ENCODE measurements around the gene RETREG1. TPM values are rescaled to one million over a fixed set of nuclear protein-coding genes. Genes with fewer than 3 reads are reported as not detected.

RETREG1 gene
- total and polyA plus RNA-seq, 2 experiments from 2014 or later, result 2.3 to 3.6 TPM

DNA sequence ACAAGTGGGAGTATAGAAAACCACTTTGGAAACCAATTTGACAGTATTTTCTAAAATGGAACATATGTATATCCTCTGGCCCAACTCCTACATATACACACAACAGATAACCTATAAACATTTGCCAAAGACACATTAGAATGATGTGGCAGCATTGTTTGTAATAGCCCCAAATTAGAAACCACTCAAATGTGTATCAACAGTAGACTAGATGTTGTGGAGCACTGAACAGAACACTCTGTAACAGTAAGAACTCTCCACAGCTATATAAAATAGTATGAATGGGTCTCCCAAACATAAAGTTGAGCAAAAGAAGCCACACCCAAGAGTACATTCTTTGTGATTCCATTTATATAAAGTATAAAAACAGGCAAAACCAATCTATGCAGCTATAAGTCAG is 157.3 kb downstream of the RETREG1 start:
- Histone ChIP-seq H3K27me3 (ENCODE audit: insufficient read depth) (no peaks in the 10 kb centered on the region), H3K79me2 (replicated peaks; ENCODE audit: insufficient read depth) (peaks cover 44% of the 10 kb centered on the region), H3K4me3 (no peak overlapping the region), H3K27ac (ENCODE audit: low read depth) (no peak overlapping the region), H2AFZ (no peak overlapping the region), H3K4me1 (ENCODE audit: insufficient read depth) (peaks cover 9% of the 10 kb centered on the region), H3K36me3 (ENCODE audit: insufficient read depth) (peaks cover 23% of the 10 kb centered on the region), H3F3A (replicated peaks; ENCODE audit: low read depth) (no peaks in the 10 kb centered on the region), H4K20me1 (replicated peaks; ENCODE audit: insufficient read depth) (peaks cover 8% of the 10 kb centered on the region), H3K9me2 (ENCODE audit: insufficient read depth) (no peaks in the 10 kb centered on the region), H3K4me2 (no peak overlapping the region)
- Mint-ChIP-seq H3K27me3 (ENCODE audit: insufficient read depth, low read depth, poor library complexity) (no peaks in the 10 kb centered on the region), H3K27ac (no peak overlapping the region), H3K9me3 (no peaks in the 10 kb centered on the region), H3K4me1 (peaks cover 14% of the 10 kb centered on the region; the same call in 2 of the 3 replicates), H3K36me3 (ENCODE audit: low read depth) (peaks cover 59% of the 10 kb centered on the region), H3K4me3 (no peak overlapping the region)
- no peak for ATAC-seq
- DNase-seq (ENCODE audit: low spot score), result no peak
- TF ChIP-seq STAT1 (IDR thresholded peaks at IDR 0.05; ENCODE audit: unreplicated experiment) (no peak), EZH2phosphoT487 (IDR thresholded peaks at IDR 0.05; ENCODE audit: unreplicated experiment) (no peak), POLR2AphosphoS5 (IDR thresholded peaks at IDR 0.05; ENCODE audit: low read depth) (no peak), JUNB (IDR thresholded peaks at IDR 0.05; ENCODE audit: unreplicated experiment) (no peak), EZH2 (IDR thresholded peaks at IDR 0.05; ENCODE audit: low read depth, unreplicated experiment) (no peak), CREB1 (CRISPR knock-in tag; IDR thresholded peaks at IDR 0.05; ENCODE audit: low read depth) (no peak), NANOG (IDR thresholded peaks at IDR 0.05; ENCODE audit: borderline replicate concordance) (no peak), ZNF331 (CRISPR knock-in tag; IDR thresholded peaks at IDR 0.05; ENCODE audit: low read depth) (no peak), ZNF114 (CRISPR knock-in tag; IDR thresholded peaks at IDR 0.05) (no peak)
- TF ChIP-seq, protein P1, sequence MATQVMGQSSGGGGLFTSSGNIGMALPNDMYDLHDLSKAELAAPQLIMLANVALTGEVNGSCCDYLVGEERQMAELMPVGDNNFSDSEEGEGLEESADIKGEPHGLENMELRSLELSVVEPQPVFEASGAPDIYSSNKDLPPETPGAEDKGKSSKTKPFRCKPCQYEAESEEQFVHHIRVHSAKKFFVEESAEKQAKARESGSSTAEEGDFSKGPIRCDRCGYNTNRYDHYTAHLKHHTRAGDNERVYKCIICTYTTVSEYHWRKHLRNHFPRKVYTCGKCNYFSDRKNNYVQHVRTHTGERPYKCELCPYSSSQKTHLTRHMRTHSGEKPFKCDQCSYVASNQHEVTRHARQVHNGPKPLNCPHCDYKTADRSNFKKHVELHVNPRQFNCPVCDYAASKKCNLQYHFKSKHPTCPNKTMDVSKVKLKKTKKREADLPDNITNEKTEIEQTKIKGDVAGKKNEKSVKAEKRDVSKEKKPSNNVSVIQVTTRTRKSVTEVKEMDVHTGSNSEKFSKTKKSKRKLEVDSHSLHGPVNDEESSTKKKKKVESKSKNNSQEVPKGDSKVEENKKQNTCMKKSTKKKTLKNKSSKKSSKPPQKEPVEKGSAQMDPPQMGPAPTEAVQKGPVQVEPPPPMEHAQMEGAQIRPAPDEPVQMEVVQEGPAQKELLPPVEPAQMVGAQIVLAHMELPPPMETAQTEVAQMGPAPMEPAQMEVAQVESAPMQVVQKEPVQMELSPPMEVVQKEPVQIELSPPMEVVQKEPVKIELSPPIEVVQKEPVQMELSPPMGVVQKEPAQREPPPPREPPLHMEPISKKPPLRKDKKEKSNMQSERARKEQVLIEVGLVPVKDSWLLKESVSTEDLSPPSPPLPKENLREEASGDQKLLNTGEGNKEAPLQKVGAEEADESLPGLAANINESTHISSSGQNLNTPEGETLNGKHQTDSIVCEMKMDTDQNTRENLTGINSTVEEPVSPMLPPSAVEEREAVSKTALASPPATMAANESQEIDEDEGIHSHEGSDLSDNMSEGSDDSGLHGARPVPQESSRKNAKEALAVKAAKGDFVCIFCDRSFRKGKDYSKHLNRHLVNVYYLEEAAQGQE (IDR thresholded peaks at IDR 0.05; ENCODE audit: unreplicated experiment), result no peak
- TF ChIP-seq, protein P2, sequence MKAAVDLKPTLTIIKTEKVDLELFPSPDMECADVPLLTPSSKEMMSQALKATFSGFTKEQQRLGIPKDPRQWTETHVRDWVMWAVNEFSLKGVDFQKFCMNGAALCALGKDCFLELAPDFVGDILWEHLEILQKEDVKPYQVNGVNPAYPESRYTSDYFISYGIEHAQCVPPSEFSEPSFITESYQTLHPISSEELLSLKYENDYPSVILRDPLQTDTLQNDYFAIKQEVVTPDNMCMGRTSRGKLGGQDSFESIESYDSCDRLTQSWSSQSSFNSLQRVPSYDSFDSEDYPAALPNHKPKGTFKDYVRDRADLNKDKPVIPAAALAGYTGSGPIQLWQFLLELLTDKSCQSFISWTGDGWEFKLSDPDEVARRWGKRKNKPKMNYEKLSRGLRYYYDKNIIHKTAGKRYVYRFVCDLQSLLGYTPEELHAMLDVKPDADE (IDR thresholded peaks at IDR 0.05), result no peak
- TF ChIP-seq, protein P3, sequence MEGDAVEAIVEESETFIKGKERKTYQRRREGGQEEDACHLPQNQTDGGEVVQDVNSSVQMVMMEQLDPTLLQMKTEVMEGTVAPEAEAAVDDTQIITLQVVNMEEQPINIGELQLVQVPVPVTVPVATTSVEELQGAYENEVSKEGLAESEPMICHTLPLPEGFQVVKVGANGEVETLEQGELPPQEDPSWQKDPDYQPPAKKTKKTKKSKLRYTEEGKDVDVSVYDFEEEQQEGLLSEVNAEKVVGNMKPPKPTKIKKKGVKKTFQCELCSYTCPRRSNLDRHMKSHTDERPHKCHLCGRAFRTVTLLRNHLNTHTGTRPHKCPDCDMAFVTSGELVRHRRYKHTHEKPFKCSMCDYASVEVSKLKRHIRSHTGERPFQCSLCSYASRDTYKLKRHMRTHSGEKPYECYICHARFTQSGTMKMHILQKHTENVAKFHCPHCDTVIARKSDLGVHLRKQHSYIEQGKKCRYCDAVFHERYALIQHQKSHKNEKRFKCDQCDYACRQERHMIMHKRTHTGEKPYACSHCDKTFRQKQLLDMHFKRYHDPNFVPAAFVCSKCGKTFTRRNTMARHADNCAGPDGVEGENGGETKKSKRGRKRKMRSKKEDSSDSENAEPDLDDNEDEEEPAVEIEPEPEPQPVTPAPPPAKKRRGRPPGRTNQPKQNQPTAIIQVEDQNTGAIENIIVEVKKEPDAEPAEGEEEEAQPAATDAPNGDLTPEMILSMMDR (conservative IDR thresholded peaks at IDR 0.05; ENCODE audit: low read depth in 2 of 2), result no peak
- TF ChIP-seq, protein P4, sequence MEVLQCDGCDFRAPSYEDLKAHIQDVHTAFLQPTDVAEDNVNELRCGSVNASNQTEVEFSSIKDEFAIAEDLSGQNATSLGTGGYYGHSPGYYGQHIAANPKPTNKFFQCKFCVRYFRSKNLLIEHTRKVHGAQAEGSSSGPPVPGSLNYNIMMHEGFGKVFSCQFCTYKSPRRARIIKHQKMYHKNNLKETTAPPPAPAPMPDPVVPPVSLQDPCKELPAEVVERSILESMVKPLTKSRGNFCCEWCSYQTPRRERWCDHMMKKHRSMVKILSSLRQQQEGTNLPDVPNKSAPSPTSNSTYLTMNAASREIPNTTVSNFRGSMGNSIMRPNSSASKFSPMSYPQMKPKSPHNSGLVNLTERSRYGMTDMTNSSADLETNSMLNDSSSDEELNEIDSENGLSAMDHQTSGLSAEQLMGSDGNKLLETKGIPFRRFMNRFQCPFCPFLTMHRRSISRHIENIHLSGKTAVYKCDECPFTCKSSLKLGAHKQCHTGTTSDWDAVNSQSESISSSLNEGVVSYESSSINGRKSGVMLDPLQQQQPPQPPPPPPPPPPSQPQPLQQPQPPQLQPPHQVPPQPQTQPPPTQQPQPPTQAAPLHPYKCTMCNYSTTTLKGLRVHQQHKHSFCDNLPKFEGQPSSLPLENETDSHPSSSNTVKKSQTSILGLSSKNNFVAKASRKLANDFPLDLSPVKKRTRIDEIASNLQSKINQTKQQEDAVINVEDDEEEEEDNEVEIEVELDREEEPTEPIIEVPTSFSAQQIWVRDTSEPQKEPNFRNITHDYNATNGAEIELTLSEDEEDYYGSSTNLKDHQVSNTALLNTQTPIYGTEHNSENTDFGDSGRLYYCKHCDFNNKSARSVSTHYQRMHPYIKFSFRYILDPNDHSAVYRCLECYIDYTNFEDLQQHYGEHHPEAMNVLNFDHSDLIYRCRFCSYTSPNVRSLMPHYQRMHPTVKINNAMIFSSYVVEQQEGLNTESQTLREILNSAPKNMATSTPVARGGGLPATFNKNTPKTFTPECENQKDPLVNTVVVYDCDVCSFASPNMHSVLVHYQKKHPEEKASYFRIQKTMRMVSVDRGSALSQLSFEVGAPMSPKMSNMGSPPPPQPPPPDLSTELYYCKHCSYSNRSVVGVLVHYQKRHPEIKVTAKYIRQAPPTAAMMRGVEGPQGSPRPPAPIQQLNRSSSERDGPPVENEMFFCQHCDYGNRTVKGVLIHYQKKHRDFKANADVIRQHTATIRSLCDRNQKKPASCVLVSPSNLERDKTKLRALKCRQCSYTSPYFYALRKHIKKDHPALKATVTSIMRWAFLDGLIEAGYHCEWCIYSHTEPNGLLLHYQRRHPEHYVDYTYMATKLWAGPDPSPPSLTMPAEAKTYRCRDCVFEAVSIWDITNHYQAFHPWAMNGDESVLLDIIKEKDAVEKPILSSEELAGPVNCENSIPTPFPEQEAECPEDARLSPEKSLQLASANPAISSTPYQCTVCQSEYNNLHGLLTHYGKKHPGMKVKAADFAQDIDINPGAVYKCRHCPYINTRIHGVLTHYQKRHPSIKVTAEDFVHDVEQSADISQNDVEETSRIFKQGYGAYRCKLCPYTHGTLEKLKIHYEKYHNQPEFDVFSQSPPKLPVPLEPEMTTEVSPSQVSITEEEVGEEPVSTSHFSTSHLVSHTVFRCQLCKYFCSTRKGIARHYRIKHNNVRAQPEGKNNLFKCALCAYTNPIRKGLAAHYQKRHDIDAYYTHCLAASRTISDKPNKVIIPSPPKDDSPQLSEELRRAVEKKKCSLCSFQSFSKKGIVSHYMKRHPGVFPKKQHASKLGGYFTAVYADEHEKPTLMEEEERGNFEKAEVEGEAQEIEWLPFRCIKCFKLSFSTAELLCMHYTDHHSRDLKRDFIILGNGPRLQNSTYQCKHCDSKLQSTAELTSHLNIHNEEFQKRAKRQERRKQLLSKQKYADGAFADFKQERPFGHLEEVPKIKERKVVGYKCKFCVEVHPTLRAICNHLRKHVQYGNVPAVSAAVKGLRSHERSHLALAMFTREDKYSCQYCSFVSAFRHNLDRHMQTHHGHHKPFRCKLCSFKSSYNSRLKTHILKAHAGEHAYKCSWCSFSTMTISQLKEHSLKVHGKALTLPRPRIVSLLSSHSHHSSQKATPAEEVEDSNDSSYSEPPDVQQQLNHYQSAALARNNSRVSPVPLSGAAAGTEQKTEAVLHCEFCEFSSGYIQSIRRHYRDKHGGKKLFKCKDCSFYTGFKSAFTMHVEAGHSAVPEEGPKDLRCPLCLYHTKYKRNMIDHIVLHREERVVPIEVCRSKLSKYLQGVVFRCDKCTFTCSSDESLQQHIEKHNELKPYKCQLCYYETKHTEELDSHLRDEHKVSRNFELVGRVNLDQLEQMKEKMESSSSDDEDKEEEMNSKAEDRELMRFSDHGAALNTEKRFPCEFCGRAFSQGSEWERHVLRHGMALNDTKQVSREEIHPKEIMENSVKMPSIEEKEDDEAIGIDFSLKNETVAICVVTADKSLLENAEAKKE (CRISPR knock-in tag; IDR thresholded peaks at IDR 0.05), result no peak

Data from GM23338 (cell line).